SU-DHL-6 (cell line): ENCODE measurements around the gene ANKHD1.

Source experiments
- H2AFZ ChIP-seq: fragments of 200-600 bp; sonication (generic); 2 replicates; pipeline ENCODE4 v1.6.1; 2014; ENCODE audit warnings: low read depth, mild to moderate bottlenecking, moderate library complexity, mixed read lengths, antibody characterized with exemption, low read length; ENCODE audit not compliant: severe bottlenecking
- H3F3A ChIP-seq: fragments of 200-600 bp; shearing (Covaris generic); 2 replicates; pipeline ENCODE4 v1.6.0; 2016; ENCODE audit warnings: antibody characterized with exemption, mild to moderate bottlenecking; ENCODE audit not compliant: insufficient read depth
- H3K27ac ChIP-seq: fragments of 200-600 bp; sonication (generic); 2 replicates; pipeline ENCODE4 v1.5.1; 2016; ENCODE audit warnings: low read depth, mild to moderate bottlenecking, low read length, moderate library complexity, mixed read lengths
- H3K27me3 ChIP-seq: fragments of 200-600 bp; sonication (generic), shearing (Covaris generic); 2 replicates; pipeline ENCODE4 v1.6.0; 2014; ENCODE audit warnings: mild to moderate bottlenecking, low read length
- H3K36me3 ChIP-seq: fragments of 200-600 bp; sonication (generic); 2 replicates; pipeline ENCODE4 v1.6.1; 2014; ENCODE audit warnings: mild to moderate bottlenecking, low read length, mixed read lengths
- H3K4me2 ChIP-seq: fragments of 300-600, 200-600 bp; shearing (Covaris generic), sonication (generic); 2 replicates; pipeline ENCODE4 v1.6.0; 2014; ENCODE audit warnings: low read length, low read depth, mild to moderate bottlenecking; ENCODE audit not compliant: poor library complexity, severe bottlenecking
- H3K4me3 ChIP-seq: fragments of 200-600 bp; sonication (generic); 2 replicates; pipeline ENCODE4 v1.5.1; 2014; ENCODE audit warnings: antibody characterized with exemption, low read length, mild to moderate bottlenecking, mixed read lengths; ENCODE audit not compliant: insufficient read depth, poor library complexity, severe bottlenecking
- H3K79me2 ChIP-seq: fragments of 200-600 bp; sonication (generic); 2 replicates; pipeline ENCODE4 v1.6.1; 2014; ENCODE audit warnings: mild to moderate bottlenecking, low read length, moderate library complexity; ENCODE audit not compliant: insufficient read depth
- H3K9ac ChIP-seq: fragments of 200-600 bp; sonication (generic); 2 replicates; pipeline ENCODE4 v1.7.0; 2014; ENCODE audit warnings: mild to moderate bottlenecking, low read length
- H3K9me2 ChIP-seq: fragments of 200-600 bp; sonication (generic); replicated peaks from 2 replicates; pipeline ENCODE4 v1.6.1; 2014; ENCODE audit warnings: low read length; ENCODE audit not compliant: insufficient read depth
- H3K9me3 ChIP-seq: fragments of 200-600 bp; sonication (generic); 2 replicates; pipeline ENCODE4 v1.6.1; 2014; ENCODE audit warnings: low read length, mixed read lengths; ENCODE audit not compliant: insufficient read depth
- H4K20me1 ChIP-seq: fragments of 200-600 bp; sonication (generic); 2 replicates; pipeline ENCODE4 v1.6.1; 2014; ENCODE audit warnings: low read depth, mild to moderate bottlenecking, antibody characterized with exemption, low read length, moderate library complexity, mixed read lengths
- EZH2phosphoT487 ChIP-seq: fragments of 200-600 bp; sonication (generic), shearing (Covaris generic); conservative IDR thresholded peaks from 2 replicates; pipeline ENCODE4 v1.6.1; 2018; ENCODE audit warnings: mild to moderate bottlenecking, antibody characterized with exemption, low read length, moderate library complexity, mixed read lengths
- TF ChIP-seq, protein P1 (sequence below): fragments of 200-600 bp; sonication (generic); IDR thresholded peaks from one replicate; pipeline ENCODE4 v1.5.1; 2017; ENCODE audit warnings: antibody characterized with exemption, mild to moderate bottlenecking, low read length, moderate library complexity; ENCODE audit not compliant: insufficient read depth, poor library complexity, severe bottlenecking

Gene ANKHD1

GRCh38 chr5:140388052-140388451 lies 13.6 kb upstream of the ANKHD1 start:
- TF ChIP-seq, protein P1, sequence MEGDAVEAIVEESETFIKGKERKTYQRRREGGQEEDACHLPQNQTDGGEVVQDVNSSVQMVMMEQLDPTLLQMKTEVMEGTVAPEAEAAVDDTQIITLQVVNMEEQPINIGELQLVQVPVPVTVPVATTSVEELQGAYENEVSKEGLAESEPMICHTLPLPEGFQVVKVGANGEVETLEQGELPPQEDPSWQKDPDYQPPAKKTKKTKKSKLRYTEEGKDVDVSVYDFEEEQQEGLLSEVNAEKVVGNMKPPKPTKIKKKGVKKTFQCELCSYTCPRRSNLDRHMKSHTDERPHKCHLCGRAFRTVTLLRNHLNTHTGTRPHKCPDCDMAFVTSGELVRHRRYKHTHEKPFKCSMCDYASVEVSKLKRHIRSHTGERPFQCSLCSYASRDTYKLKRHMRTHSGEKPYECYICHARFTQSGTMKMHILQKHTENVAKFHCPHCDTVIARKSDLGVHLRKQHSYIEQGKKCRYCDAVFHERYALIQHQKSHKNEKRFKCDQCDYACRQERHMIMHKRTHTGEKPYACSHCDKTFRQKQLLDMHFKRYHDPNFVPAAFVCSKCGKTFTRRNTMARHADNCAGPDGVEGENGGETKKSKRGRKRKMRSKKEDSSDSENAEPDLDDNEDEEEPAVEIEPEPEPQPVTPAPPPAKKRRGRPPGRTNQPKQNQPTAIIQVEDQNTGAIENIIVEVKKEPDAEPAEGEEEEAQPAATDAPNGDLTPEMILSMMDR: no peak
- TF ChIP-seq EZH2phosphoT487: no peak
- Histone ChIP-seq H2AFZ (no peak overlapping the region), H3K4me3 (no peak overlapping the region), H3K9me3 (no peaks in the 10 kb centered on the region), H4K20me1 (no peaks in the 10 kb centered on the region), H3K79me2 (no peaks in the 10 kb centered on the region), H3K27ac (no peak overlapping the region), H3K9me2 (no peaks in the 10 kb centered on the region), H3K36me3 (no peaks in the 10 kb centered on the region), H3K27me3 (no peaks in the 10 kb centered on the region), H3F3A (0 out of 2 replicates have a peak, but pooled peaks cover 4% of the 10 kb centered on the region), H3K9ac (no peak overlapping the region), H3K4me2 (no peak overlapping the region)

GRCh38 chr5:140391312-140391711 lies 10.3 kb upstream of the ANKHD1 start:
- H3K27ac ChIP-seq: no peak overlapping the region
- H4K20me1 ChIP-seq: no peaks in the 10 kb centered on the region
- TF ChIP-seq, protein P1: no peak
- TF ChIP-seq EZH2phosphoT487: no peak
- H3K9me2 ChIP-seq: no peaks in the 10 kb centered on the region
- H3F3A ChIP-seq: 0 out of 2 replicates have a peak, but pooled peaks cover 4% of the 10 kb centered on the region
- no peaks in the 10 kb centered on the region for H3K27me3 ChIP-seq
- H3K36me3 ChIP-seq: no peaks in the 10 kb centered on the region
- no peak overlapping the region for H2AFZ ChIP-seq
- no peaks in the 10 kb centered on the region; the same call in 1 of the 2 replicates for H3K79me2 ChIP-seq
- no peak overlapping the region for H3K9ac ChIP-seq
- no peak overlapping the region for H3K4me2 ChIP-seq
- no peak overlapping the region for H3K4me3 ChIP-seq
- H3K9me3 ChIP-seq: no peaks in the 10 kb centered on the region

- Histone ChIP-seq H3K4me2 (no peak overlapping the region), H2AFZ (no peak overlapping the region), H3K27me3 (no peaks in the 10 kb centered on the region)
Measured at GRCh38 chr5:140391732-140392131, 9.9 kb upstream of the ANKHD1 start.

More at GRCh38 chr5:140391732-140392131, 9.9 kb upstream of the ANKHD1 start:
- Histone ChIP-seq H4K20me1 (no peaks in the 10 kb centered on the region), H3K9me2 (no peaks in the 10 kb centered on the region), H3F3A (0 out of 2 replicates have a peak, but pooled peaks cover 4% of the 10 kb centered on the region), H3K36me3 (no peaks in the 10 kb centered on the region), H3K79me2 (no peaks in the 10 kb centered on the region; the same call in 1 of the 2 replicates), H3K4me3 (no peak overlapping the region), H3K9ac (no peak overlapping the region), H3K9me3 (no peaks in the 10 kb centered on the region), H3K27ac (no peak overlapping the region)
- TF ChIP-seq, protein P1: no peak
- TF ChIP-seq EZH2phosphoT487: no peak
